ENCODE data around the gene LCK. TPM values are rescaled to one million over a fixed set of nuclear protein-coding genes. Genes with fewer than 3 reads are reported as not detected.

Gene LCK
- total and polyA plus RNA-seq, 2 donors (not counting 1 experiment from before 2014, with no cell fraction given) = 22.3 to 23.8 TPM

DNA sequence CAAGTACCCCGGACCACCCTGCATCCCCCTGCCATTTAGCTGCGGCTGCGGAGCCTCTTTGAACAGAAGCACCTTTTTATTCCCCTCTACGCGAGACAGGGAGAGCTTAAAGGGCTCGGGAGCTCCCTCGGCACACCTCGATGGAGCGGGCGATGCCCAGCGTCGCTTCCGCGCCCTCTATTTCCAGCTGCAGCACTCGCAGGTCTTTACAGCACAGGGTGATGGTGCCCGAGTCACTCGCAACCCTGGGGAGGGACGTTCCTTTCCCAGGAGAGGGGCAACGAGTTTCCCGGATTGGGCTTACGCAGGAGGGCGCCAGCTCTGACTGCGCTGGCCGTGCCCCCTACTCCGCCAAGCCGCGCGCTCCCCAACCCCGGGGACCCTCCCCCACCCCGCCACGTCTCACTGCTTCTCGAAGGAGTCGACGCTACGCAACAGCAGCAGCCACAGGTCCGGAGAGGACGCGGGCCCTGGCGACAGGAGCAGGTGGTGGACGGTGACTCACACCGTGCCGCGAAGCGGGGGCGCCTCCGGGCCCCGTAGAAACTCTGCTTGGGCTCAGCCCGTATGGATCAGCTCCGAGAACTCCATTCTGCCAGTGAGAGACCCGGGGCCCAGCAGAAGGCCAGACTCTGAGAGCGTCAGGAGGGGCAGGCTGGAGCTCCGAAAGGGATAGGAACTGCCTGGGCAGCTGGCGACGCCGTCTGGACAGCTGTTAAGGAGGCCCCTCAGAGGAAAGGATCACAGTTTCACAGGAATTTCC lies 9.9 kb upstream of the LCK start:
- ChIA-PET CTCF (interaction anchor here (0.8 to 8.7 kb wide), 36 partner anchors 8 to 277 kb away, joined by 3 to 118 read pairs (median 6); partner anchors contain the start of genes BSDC1, DCDC2B, EIF3I and FAM167B), POLR2A (interaction anchor here (0.6 to 4.3 kb wide), 20 partner anchors 8 to 153 kb away, joined by 3 to 60 read pairs (median 6); partner anchors contain the start of genes BSDC1, HDAC1, LCK and MARCKSL1)
- WGBS (ENCODE audit: insufficient coverage) = 3% methylated on average over 55 of the region's 55 CpGs
- no peaks in the 10 kb centered on the region for H4K20me1 ChIP-seq (ENCODE audit: control insufficient read depth, insufficient read depth, low read length, poor library complexity, severe bottlenecking)
- Mint-ChIP-seq H3K4me3 (peak overlapping the region; percentile 95), H3K9me3 (ENCODE audit: insufficient read depth) (no peaks in the 10 kb centered on the region), H3K27ac (peak overlapping the region; percentile 93), H3K4me1 (peaks cover 22% of the 10 kb centered on the region), H3K27me3 (no peaks in the 10 kb centered on the region)
- ATAC-seq (ENCODE audit: low read depth) (peak; percentile 62), DNase-seq (peak; percentile 66)
- peak overlapping the region; percentile 16 to 61 for H3K27ac ChIP-seq (ENCODE audit: low read length in 2 of 2)
- H2AFZ ChIP-seq (ENCODE audit: insufficient read depth, low read depth, low read length, poor library complexity, severe bottlenecking) = peak overlapping the region; percentile 86
- TF ChIP-seq, protein P1, sequence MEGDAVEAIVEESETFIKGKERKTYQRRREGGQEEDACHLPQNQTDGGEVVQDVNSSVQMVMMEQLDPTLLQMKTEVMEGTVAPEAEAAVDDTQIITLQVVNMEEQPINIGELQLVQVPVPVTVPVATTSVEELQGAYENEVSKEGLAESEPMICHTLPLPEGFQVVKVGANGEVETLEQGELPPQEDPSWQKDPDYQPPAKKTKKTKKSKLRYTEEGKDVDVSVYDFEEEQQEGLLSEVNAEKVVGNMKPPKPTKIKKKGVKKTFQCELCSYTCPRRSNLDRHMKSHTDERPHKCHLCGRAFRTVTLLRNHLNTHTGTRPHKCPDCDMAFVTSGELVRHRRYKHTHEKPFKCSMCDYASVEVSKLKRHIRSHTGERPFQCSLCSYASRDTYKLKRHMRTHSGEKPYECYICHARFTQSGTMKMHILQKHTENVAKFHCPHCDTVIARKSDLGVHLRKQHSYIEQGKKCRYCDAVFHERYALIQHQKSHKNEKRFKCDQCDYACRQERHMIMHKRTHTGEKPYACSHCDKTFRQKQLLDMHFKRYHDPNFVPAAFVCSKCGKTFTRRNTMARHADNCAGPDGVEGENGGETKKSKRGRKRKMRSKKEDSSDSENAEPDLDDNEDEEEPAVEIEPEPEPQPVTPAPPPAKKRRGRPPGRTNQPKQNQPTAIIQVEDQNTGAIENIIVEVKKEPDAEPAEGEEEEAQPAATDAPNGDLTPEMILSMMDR (IDR thresholded peaks at IDR 0.05) = no peak
- TF ChIP-seq EZH2 (IDR thresholded peaks at IDR 0.05; ENCODE audit: borderline replicate concordance, insufficient read depth, low read depth, low read length, poor library complexity, severe bottlenecking) = no peak
- peak overlapping the region; percentile 76 for H3K9ac ChIP-seq (ENCODE audit: low read length)
- H3K9me3 ChIP-seq (ENCODE audit: control extremely low read depth in 1 of 3, control insufficient read depth in 2 of 3, insufficient read depth in 1 of 3, low read length in 2 of 3) = no peaks in the 10 kb centered on the region
- H3K79me2 ChIP-seq (ENCODE audit: control insufficient read depth, insufficient read depth, low read length) = no peaks in the 10 kb centered on the region
- H3K4me1 ChIP-seq (ENCODE audit: control insufficient read depth in 2 of 2, insufficient read depth in 2 of 2, low read length in 2 of 2) = peaks cover 17 to 35% of the 10 kb centered on the region in 2 donors
- intact Hi-C loops (cut with micrococcal nuclease) = loop anchor here (2.0 to 5.0 kb wide), 2 partner anchors 34 to 94 kb away; partner anchors contain the start of genes DCDC2B and IQCC
- H3K4me3 ChIP-seq (ENCODE audit: control extremely low read depth in 1 of 5, extremely low read depth in 1 of 5, insufficient read depth in 1 of 5, low read depth in 2 of 5, low read length in 4 of 5) = peak overlapping the region; percentile 50 to 77 (median 69)
- H3K4me2 ChIP-seq (replicated peaks; ENCODE audit: low read depth, low read length, poor library complexity, severe bottlenecking) = peak overlapping the region; percentile 92
- no peaks in the 10 kb centered on the region for H3K36me3 ChIP-seq (replicated peaks in 1 of 2; ENCODE audit: control extremely low read depth in 1 of 2, control insufficient read depth in 1 of 2, extremely low read depth in 1 of 2, insufficient read depth in 2 of 2, low read length in 1 of 2)
- H3K27me3 ChIP-seq (replicated peaks in 1 of 4; ENCODE audit: control extremely low read depth in 1 of 4, control insufficient read depth in 3 of 4, insufficient read depth in 4 of 4, low read length in 3 of 4) = no peaks in the 10 kb centered on the region

All from B cell (primary cell).